ENCODE measurements around the gene TMEM208. TPM values are rescaled to one million over a fixed set of nuclear protein-coding genes. Genes with fewer than 3 reads are reported as not detected.

TMEM208 gene
- total and polyA plus RNA-seq, 2 experiments from 2014 or later = 47.5 to 181 TPM

DNA sequence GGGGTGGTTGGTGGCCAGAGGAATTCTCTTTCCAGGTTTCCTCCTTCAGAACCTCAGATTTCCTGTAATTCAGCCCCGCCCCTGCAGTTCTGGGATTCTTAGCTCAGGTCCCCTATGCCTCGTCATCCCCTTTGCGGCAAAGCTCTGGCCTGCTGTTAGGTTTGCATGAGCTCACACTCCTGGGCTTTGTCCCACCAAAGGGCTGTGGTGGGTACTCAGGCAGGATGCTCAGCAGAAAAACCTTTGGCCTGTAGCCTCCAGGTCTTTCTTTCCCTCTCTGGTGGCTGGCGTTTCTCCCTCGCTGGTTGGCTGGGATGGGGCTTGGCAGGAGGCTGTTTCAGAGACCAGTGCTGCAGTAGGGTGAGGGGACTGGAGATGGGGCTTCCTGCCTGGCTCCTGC is 42.8 kb downstream of the TMEM208 start:
- Histone ChIP-seq H3K79me2 (no peaks in the 10 kb centered on the region), H3K9me3 (ENCODE audit: low read depth) (no peaks in the 10 kb centered on the region), H2AFZ (no peak overlapping the region), H4K20me1 (ENCODE audit: insufficient read depth, poor library complexity, severe bottlenecking) (no peaks in the 10 kb centered on the region), H3K27me3 (no peaks in the 10 kb centered on the region), H3K4me2 (no peak overlapping the region), H3K36me3 (replicated peaks; ENCODE audit: insufficient read depth, low read depth) (no peaks in the 10 kb centered on the region), H3K27ac (no peak overlapping the region), H3K9me2 (replicated peaks; ENCODE audit: insufficient read depth) (no peaks in the 10 kb centered on the region), H3K4me1 (ENCODE audit: insufficient read depth) (no peaks in the 10 kb centered on the region), H3K4me3 (no peak overlapping the region)
- DNase-seq (ENCODE audit: low spot score) = no peak
- WGBS (ENCODE audit: low lambda C conversion rate, missing lambda C conversion rate) = 76% methylated on average over 5 of the region's 5 CpGs
- TF ChIP-seq EZH2 (IDR thresholded peaks at IDR 0.05; ENCODE audit: borderline replicate concordance) (no peak), EZH2phosphoT487 (IDR thresholded peaks at IDR 0.05; ENCODE audit: low read depth, severe bottlenecking, unreplicated experiment) (no peak)
- TF ChIP-seq, protein P1, sequence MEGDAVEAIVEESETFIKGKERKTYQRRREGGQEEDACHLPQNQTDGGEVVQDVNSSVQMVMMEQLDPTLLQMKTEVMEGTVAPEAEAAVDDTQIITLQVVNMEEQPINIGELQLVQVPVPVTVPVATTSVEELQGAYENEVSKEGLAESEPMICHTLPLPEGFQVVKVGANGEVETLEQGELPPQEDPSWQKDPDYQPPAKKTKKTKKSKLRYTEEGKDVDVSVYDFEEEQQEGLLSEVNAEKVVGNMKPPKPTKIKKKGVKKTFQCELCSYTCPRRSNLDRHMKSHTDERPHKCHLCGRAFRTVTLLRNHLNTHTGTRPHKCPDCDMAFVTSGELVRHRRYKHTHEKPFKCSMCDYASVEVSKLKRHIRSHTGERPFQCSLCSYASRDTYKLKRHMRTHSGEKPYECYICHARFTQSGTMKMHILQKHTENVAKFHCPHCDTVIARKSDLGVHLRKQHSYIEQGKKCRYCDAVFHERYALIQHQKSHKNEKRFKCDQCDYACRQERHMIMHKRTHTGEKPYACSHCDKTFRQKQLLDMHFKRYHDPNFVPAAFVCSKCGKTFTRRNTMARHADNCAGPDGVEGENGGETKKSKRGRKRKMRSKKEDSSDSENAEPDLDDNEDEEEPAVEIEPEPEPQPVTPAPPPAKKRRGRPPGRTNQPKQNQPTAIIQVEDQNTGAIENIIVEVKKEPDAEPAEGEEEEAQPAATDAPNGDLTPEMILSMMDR (IDR thresholded peaks at IDR 0.05; ENCODE audit: poor library complexity) = no peak

DNA sequence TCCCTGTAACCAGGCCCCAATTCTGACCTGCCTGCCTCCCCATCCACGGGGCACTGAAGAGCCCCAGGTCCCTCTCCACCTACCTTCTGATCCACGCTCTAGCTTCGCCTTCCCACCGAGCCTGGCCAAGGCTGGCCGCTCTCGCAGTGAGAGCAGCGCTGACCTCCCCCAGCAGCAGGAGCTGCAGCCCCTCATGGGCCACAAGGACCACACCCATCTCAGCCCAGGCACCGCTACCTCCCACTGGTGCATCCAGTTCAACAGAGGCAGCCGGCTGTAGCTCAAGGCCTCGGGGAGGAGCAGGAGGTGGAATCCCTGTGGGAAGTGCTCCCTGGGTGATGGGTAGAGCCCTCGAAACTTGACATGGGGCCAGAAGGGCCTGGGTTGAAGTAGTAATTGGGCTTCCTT is 44.0 kb downstream of the TMEM208 start:
- Histone ChIP-seq H4K20me1 (ENCODE audit: insufficient read depth, poor library complexity, severe bottlenecking) (no peaks in the 10 kb centered on the region), H3K9me3 (ENCODE audit: low read depth) (no peaks in the 10 kb centered on the region), H3K9me2 (replicated peaks; ENCODE audit: insufficient read depth) (no peaks in the 10 kb centered on the region), H3K4me1 (ENCODE audit: insufficient read depth) (no peaks in the 10 kb centered on the region), H3K27me3 (no peaks in the 10 kb centered on the region), H3K4me3 (no peak overlapping the region), H2AFZ (no peak overlapping the region), H3K27ac (no peak overlapping the region), H3K4me2 (no peak overlapping the region), H3K36me3 (replicated peaks; ENCODE audit: insufficient read depth, low read depth) (no peaks in the 10 kb centered on the region), H3K79me2 (no peaks in the 10 kb centered on the region)
- no peak for DNase-seq (ENCODE audit: low spot score)
- no peak for TF ChIP-seq EZH2phosphoT487 (IDR thresholded peaks at IDR 0.05; ENCODE audit: low read depth, severe bottlenecking, unreplicated experiment)
- no peak for TF ChIP-seq EZH2 (IDR thresholded peaks at IDR 0.05; ENCODE audit: borderline replicate concordance)
- TF ChIP-seq, protein P1 (IDR thresholded peaks at IDR 0.05; ENCODE audit: poor library complexity) = no peak
- 91% methylated on average over 11 of the region's 11 CpGs for WGBS (ENCODE audit: low lambda C conversion rate, missing lambda C conversion rate)

DNA sequence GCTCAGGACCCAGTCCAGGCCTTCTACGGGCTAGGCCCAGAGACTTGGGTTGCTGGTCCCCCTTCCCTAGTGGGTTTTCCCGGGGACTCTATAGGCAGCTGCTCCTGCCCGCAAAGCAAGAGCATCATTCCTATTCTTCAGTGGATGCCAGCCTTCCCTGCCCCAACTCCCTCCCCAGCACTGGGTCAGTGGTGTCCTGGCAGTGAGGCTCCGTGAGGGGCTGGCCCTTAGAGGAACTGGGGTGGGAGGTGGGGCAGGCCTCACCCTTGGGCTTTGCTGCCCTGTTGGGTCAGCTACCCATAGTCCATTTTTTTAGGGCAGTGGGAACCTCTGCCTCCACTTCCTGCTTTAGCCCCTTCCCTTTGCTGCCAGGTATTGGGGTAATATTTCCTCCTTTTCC is 44.5 kb downstream of the TMEM208 start:
- Histone ChIP-seq H4K20me1 (ENCODE audit: insufficient read depth, poor library complexity, severe bottlenecking) (no peaks in the 10 kb centered on the region), H3K4me2 (no peak overlapping the region), H3K9me2 (replicated peaks; ENCODE audit: insufficient read depth) (no peaks in the 10 kb centered on the region), H3K79me2 (no peaks in the 10 kb centered on the region), H3K27ac (no peak overlapping the region), H3K4me3 (no peak overlapping the region), H3K4me1 (ENCODE audit: insufficient read depth) (no peaks in the 10 kb centered on the region), H3K27me3 (no peaks in the 10 kb centered on the region), H3K36me3 (replicated peaks; ENCODE audit: insufficient read depth, low read depth) (no peaks in the 10 kb centered on the region), H3K9me3 (ENCODE audit: low read depth) (no peaks in the 10 kb centered on the region), H2AFZ (no peak overlapping the region)
- 96% methylated on average over 4 of the region's 4 CpGs for WGBS (ENCODE audit: low lambda C conversion rate, missing lambda C conversion rate)
- no peak for DNase-seq (ENCODE audit: low spot score)
- TF ChIP-seq, protein P1 (IDR thresholded peaks at IDR 0.05; ENCODE audit: poor library complexity) = no peak
- no peak for TF ChIP-seq EZH2phosphoT487 (IDR thresholded peaks at IDR 0.05; ENCODE audit: low read depth, severe bottlenecking, unreplicated experiment)
- no peak for TF ChIP-seq EZH2 (IDR thresholded peaks at IDR 0.05; ENCODE audit: borderline replicate concordance)

DNA sequence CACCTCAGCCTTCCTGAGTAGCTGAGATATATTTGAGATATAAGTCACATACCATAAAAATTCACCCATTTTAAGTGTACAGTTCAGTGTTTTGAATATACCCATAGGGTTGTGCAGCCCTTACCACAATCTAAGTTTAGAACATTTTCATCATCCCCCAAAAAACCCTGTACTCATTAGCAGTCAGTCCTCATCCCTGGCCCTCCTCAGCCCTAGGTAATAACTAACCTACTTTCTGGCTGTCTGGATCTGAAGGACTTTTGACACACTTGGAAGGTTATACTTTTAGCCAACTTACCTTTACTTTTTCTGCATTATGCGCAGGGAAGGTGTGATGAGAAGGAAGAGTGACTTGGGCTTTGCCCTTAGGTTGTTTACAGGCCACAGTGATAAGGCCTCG is 48.4 kb downstream of the TMEM208 start:
- Histone ChIP-seq H4K20me1 (ENCODE audit: insufficient read depth, poor library complexity, severe bottlenecking) (no peaks in the 10 kb centered on the region), H3K4me1 (ENCODE audit: insufficient read depth) (peaks cover 24% of the 10 kb centered on the region), H3K4me2 (no peak overlapping the region), H3K36me3 (replicated peaks; ENCODE audit: insufficient read depth, low read depth) (no peaks in the 10 kb centered on the region), H3K4me3 (no peak overlapping the region), H3K27ac (no peak overlapping the region), H3K79me2 (no peaks in the 10 kb centered on the region), H2AFZ (no peak overlapping the region), H3K9me3 (ENCODE audit: low read depth) (no peaks in the 10 kb centered on the region), H3K9me2 (replicated peaks; ENCODE audit: insufficient read depth) (no peaks in the 10 kb centered on the region), H3K27me3 (no peaks in the 10 kb centered on the region)
- WGBS (ENCODE audit: low lambda C conversion rate, missing lambda C conversion rate) = 80% methylated on average over 2 of the region's 2 CpGs
- DNase-seq (ENCODE audit: low spot score) = no peak
- TF ChIP-seq, protein P1 (IDR thresholded peaks at IDR 0.05; ENCODE audit: poor library complexity) = no peak
- TF ChIP-seq EZH2 (IDR thresholded peaks at IDR 0.05; ENCODE audit: borderline replicate concordance) = no peak

Measured in hepatocyte (in vitro differentiated cells).